ENCODE measurements around the gene CCL7.

Gene CCL7

DNA sequence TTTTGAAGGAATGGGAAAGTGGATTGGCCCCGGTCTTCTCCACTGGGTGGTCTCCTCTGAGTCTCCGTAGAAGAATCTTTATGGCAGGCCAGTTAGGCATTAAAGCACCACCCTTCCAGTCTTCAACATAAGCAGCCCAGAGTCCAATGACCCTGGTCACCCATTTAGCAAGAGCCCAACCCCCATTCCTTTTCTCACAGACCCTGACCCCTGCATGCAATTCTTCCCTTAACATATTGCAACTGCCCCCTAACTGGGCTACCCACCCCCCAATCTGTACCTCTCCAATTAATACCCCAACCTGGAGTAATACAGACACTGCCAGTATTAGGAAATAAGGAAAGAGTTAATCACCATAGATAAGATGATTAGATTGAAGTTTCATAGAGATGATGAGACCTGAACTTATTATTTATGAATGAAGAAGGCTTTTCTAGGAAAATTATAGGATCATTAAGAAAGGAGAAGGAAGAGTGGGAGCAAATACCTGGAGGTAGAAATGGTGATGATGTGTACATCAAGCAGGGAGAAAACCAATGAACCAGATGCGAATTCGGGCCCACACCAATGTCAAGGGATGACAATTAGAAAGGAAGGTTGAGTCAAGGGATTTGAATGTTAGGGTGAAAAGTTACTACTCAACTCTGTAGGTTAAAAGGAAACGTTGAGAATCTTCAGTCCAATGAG lies 12.6 kb upstream of the CCL7 start:
- TF ChIP-seq BACH2 (CRISPR knock-in tag; IDR thresholded peaks at IDR 0.05; ENCODE audit: borderline replicate concordance) (no peak), ZC3H10 (CRISPR knock-in tag; IDR thresholded peaks at IDR 0.05) (no peak), RARB (CRISPR knock-in tag; IDR thresholded peaks at IDR 0.05) (no peak), TOX (CRISPR knock-in tag; IDR thresholded peaks at IDR 0.05; ENCODE audit: borderline replicate concordance) (no peak), GLIS3 (CRISPR knock-in tag; IDR thresholded peaks at IDR 0.05) (no peak), PPARA (CRISPR knock-in tag; IDR thresholded peaks at IDR 0.05; ENCODE audit: borderline replicate concordance) (no peak), ARNTL (CRISPR knock-in tag; IDR thresholded peaks at IDR 0.05; ENCODE audit: borderline replicate concordance, low read depth) (no peak), ZFP30 (CRISPR knock-in tag; IDR thresholded peaks at IDR 0.05) (no peak), ESRRG (CRISPR knock-in tag; IDR thresholded peaks at IDR 0.05) (no peak), ZFP3 (CRISPR knock-in tag; IDR thresholded peaks at IDR 0.05) (no peak), ZNF8 (CRISPR knock-in tag; IDR thresholded peaks at IDR 0.05) (no peak), ZNF70 (CRISPR knock-in tag; IDR thresholded peaks at IDR 0.05) (no peak), TCF4 (CRISPR knock-in tag; IDR thresholded peaks at IDR 0.05; ENCODE audit: borderline replicate concordance) (no peak)
- TF ChIP-seq, protein P1, sequence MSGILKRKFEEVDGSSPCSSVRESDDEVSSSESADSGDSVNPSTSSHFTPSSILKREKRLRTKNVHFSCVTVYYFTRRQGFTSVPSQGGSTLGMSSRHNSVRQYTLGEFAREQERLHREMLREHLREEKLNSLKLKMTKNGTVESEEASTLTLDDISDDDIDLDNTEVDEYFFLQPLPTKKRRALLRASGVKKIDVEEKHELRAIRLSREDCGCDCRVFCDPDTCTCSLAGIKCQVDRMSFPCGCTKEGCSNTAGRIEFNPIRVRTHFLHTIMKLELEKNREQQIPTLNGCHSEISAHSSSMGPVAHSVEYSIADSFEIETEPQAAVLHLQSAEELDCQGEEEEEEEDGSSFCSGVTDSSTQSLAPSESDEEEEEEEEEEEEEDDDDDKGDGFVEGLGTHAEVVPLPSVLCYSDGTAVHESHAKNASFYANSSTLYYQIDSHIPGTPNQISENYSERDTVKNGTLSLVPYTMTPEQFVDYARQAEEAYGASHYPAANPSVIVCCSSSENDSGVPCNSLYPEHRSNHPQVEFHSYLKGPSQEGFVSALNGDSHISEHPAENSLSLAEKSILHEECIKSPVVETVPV (CRISPR knock-in tag; IDR thresholded peaks at IDR 0.05), result no peak
- TF ChIP-seq, protein P2, sequence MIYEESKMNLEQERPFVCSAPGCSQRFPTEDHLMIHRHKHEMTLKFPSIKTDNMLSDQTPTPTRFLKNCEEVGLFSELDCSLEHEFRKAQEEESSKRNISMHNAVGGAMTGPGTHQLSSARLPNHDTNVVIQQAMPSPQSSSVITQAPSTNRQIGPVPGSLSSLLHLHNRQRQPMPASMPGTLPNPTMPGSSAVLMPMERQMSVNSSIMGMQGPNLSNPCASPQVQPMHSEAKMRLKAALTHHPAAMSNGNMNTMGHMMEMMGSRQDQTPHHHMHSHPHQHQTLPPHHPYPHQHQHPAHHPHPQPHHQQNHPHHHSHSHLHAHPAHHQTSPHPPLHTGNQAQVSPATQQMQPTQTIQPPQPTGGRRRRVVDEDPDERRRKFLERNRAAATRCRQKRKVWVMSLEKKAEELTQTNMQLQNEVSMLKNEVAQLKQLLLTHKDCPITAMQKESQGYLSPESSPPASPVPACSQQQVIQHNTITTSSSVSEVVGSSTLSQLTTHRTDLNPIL (CRISPR knock-in tag; IDR thresholded peaks at IDR 0.05; ENCODE audit: low read depth), result no peak
- TF ChIP-seq, protein P3, sequence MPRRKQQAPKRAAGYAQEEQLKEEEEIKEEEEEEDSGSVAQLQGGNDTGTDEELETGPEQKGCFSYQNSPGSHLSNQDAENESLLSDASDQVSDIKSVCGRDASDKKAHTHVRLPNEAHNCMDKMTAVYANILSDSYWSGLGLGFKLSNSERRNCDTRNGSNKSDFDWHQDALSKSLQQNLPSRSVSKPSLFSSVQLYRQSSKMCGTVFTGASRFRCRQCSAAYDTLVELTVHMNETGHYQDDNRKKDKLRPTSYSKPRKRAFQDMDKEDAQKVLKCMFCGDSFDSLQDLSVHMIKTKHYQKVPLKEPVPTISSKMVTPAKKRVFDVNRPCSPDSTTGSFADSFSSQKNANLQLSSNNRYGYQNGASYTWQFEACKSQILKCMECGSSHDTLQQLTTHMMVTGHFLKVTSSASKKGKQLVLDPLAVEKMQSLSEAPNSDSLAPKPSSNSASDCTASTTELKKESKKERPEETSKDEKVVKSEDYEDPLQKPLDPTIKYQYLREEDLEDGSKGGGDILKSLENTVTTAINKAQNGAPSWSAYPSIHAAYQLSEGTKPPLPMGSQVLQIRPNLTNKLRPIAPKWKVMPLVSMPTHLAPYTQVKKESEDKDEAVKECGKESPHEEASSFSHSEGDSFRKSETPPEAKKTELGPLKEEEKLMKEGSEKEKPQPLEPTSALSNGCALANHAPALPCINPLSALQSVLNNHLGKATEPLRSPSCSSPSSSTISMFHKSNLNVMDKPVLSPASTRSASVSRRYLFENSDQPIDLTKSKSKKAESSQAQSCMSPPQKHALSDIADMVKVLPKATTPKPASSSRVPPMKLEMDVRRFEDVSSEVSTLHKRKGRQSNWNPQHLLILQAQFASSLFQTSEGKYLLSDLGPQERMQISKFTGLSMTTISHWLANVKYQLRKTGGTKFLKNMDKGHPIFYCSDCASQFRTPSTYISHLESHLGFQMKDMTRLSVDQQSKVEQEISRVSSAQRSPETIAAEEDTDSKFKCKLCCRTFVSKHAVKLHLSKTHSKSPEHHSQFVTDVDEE (CRISPR knock-in tag; IDR thresholded peaks at IDR 0.05), result no peak
- TF ChIP-seq, protein P4, sequence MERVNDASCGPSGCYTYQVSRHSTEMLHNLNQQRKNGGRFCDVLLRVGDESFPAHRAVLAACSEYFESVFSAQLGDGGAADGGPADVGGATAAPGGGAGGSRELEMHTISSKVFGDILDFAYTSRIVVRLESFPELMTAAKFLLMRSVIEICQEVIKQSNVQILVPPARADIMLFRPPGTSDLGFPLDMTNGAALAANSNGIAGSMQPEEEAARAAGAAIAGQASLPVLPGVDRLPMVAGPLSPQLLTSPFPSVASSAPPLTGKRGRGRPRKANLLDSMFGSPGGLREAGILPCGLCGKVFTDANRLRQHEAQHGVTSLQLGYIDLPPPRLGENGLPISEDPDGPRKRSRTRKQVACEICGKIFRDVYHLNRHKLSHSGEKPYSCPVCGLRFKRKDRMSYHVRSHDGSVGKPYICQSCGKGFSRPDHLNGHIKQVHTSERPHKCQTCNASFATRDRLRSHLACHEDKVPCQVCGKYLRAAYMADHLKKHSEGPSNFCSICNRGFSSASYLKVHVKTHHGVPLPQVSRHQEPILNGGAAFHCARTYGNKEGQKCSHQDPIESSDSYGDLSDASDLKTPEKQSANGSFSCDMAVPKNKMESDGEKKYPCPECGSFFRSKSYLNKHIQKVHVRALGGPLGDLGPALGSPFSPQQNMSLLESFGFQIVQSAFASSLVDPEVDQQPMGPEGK (CRISPR knock-in tag; IDR thresholded peaks at IDR 0.05; ENCODE audit: borderline replicate concordance), result no peak
- no peak for ATAC-seq

DNA sequence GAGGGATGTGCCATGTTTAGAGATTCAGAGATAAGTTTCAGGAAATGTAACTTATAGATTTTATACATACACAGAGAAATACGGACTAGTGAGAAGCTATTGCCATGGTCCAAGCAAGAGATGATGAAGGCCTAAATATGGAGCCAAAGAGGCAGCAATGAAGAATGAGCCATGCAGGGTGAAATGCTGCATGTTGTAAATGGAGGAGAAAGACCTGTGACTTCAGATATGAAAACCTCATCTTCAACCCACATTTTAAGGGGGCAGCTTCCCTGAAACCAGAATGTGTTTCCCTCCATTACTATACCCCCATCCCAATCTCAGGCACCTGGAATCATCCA lies 12.1 kb upstream of the CCL7 start:
- ATAC-seq, result no peak
- TF ChIP-seq ZNF8 (CRISPR knock-in tag; IDR thresholded peaks at IDR 0.05), result no peak
- no peak for TF ChIP-seq GLIS3 (CRISPR knock-in tag; IDR thresholded peaks at IDR 0.05)
- no peak for TF ChIP-seq ZNF70 (CRISPR knock-in tag; IDR thresholded peaks at IDR 0.05)
- no peak for TF ChIP-seq ZFP30 (CRISPR knock-in tag; IDR thresholded peaks at IDR 0.05)
- TF ChIP-seq BACH2 (CRISPR knock-in tag; IDR thresholded peaks at IDR 0.05; ENCODE audit: borderline replicate concordance), result no peak
- TF ChIP-seq ARNTL (CRISPR knock-in tag; IDR thresholded peaks at IDR 0.05; ENCODE audit: borderline replicate concordance, low read depth), result no peak
- TF ChIP-seq, protein P3 (CRISPR knock-in tag; IDR thresholded peaks at IDR 0.05), result no peak
- no peak for TF ChIP-seq TCF4 (CRISPR knock-in tag; IDR thresholded peaks at IDR 0.05; ENCODE audit: borderline replicate concordance)
- no peak for TF ChIP-seq ISL1 (CRISPR knock-in tag; IDR thresholded peaks at IDR 0.05)
- TF ChIP-seq ZC3H10 (CRISPR knock-in tag; IDR thresholded peaks at IDR 0.05), result no peak
- no peak for TF ChIP-seq TOX (CRISPR knock-in tag; IDR thresholded peaks at IDR 0.05; ENCODE audit: borderline replicate concordance)
- no peak for TF ChIP-seq CSDC2 (CRISPR knock-in tag; IDR thresholded peaks at IDR 0.05)
- TF ChIP-seq ESRRG (CRISPR knock-in tag; IDR thresholded peaks at IDR 0.05), result no peak
- TF ChIP-seq, protein P4 (CRISPR knock-in tag; IDR thresholded peaks at IDR 0.05; ENCODE audit: borderline replicate concordance), result no peak
- TF ChIP-seq OSR1 (CRISPR knock-in tag; IDR thresholded peaks at IDR 0.05), result no peak
- TF ChIP-seq, protein P1 (CRISPR knock-in tag; IDR thresholded peaks at IDR 0.05), result no peak

All from SK-N-SH treated with all-trans-retinoic acid at 6 μM for 48 hours (cell line).